HG03469 (cell line): ENCODE data around the gene PTGIS.

Experiments used
- ATAC-seq: cut with Tn5 transposase; IDR thresholded peaks from one replicate; pipeline ENCODE4 v1.9.1; 2021; ENCODE audit warnings: mild to moderate bottlenecking, moderate library complexity, moderate number of reproducible peaks; ENCODE audit not compliant: unreplicated experiment

Gene PTGIS

GRCh38 chr20:49595811-49596561 lies 28.0 kb upstream of the PTGIS start:
- no peak for ATAC-seq

GRCh38 chr20:49595346-49595745 lies 27.4 kb upstream of the PTGIS start:
- ATAC-seq, result no peak

GRCh38 chr20:49594931-49595315 lies 27.0 kb upstream of the PTGIS start:
- ATAC-seq, result no peak

GRCh38 chr20:49594143-49594930 lies 26.4 kb upstream of the PTGIS start:
- ATAC-seq, result no peak

- no peak for ATAC-seq
These were observed 25.7 kb upstream of the PTGIS start for GRCh38 chr20:49593466-49594142.

- no peak for ATAC-seq
These were observed 24.2 kb upstream of the PTGIS start for GRCh38 chr20:49592120-49592519.

GRCh38 chr20:49591217-49591865 lies 23.4 kb upstream of the PTGIS start:
- ATAC-seq, result no peak

- ATAC-seq, result no peak
These were observed 22.5 kb upstream of the PTGIS start for GRCh38 chr20:49590163-49591017.

- no peak for ATAC-seq
These were observed 21.8 kb upstream of the PTGIS start for GRCh38 chr20:49589747-49590146.

GRCh38 chr20:49587111-49587570 lies 19.2 kb upstream of the PTGIS start:
- no peak for ATAC-seq

- no peak for ATAC-seq
These were observed 17.8 kb upstream of the PTGIS start for GRCh38 chr20:49585585-49586245.

GRCh38 chr20:49584418-49585382 lies 16.8 kb upstream of the PTGIS start:
- ATAC-seq, result no peak

GRCh38 chr20:49583669-49584417 lies 15.9 kb upstream of the PTGIS start:
- no peak for ATAC-seq

GRCh38 chr20:49583343-49583668 lies 15.4 kb upstream of the PTGIS start:
- ATAC-seq, result no peak

GRCh38 chr20:49582413-49583334 lies 14.7 kb upstream of the PTGIS start:
- no peak for ATAC-seq

- ATAC-seq, result no peak
These were observed 13.5 kb upstream of the PTGIS start for GRCh38 chr20:49581482-49581881.

- no peak for ATAC-seq
These were observed 12.9 kb upstream of the PTGIS start for GRCh38 chr20:49580813-49581174.
